ENCODE measurements around the gene BAZ1A.

The BAZ1A gene

GRCh38 chr14:34875031-34875922 lies at the start of gene BAZ1A:
BAZ1A (minus strand) TSS chr14:34875360; CDS start chr14:34874604, 756 bp downstream.
- DNase-seq = peak; percentile 50 to 71

- no peak for DNase-seq
Observed at GRCh38 chr14:34920339-34920738, 45.2 kb upstream of the BAZ1A start.

- no peak for DNase-seq
Observed at GRCh38 chr14:34913619-34914018, 38.5 kb upstream of the BAZ1A start.

- no peak for DNase-seq
Observed at GRCh38 chr14:34912966-34913365, 37.8 kb upstream of the BAZ1A start.

GRCh38 chr14:34912182-34912581 lies 37.0 kb upstream of the BAZ1A start:
- no peak for DNase-seq

GRCh38 chr14:34911209-34912150 lies 36.3 kb upstream of the BAZ1A start:
- no peak for DNase-seq

GRCh38 chr14:34906287-34906686 lies 31.1 kb upstream of the BAZ1A start:
- DNase-seq = no peak

GRCh38 chr14:34895277-34895676 lies 20.1 kb upstream of the BAZ1A start:
- DNase-seq = no peak

- no peak for DNase-seq
Observed at GRCh38 chr14:34890937-34891336, 15.8 kb upstream of the BAZ1A start.

GRCh38 chr14:34888186-34888585 lies 13.0 kb upstream of the BAZ1A start:
- no peak for DNase-seq

- DNase-seq = no peak
Observed at GRCh38 chr14:34883954-34884353, 8.8 kb upstream of the BAZ1A start.

- peak in 1 of 2 donors; percentile 67 for DNase-seq
Observed at GRCh38 chr14:34874386-34875030, 652 bp downstream of the BAZ1A start.

- DNase-seq = peak; percentile 85 to 91
Observed at GRCh38 chr14:34873589-34874385, 1.4 kb downstream of the BAZ1A start.

GRCh38 chr14:34872822-34873588 lies 2.2 kb downstream of the BAZ1A start:
- no peak for DNase-seq

GRCh38 chr14:34867199-34867598 lies 8.0 kb downstream of the BAZ1A start:
- DNase-seq = no peak

GRCh38 chr14:34865889-34866574 lies 9.1 kb downstream of the BAZ1A start:
- no peak for DNase-seq

- no peak for DNase-seq
Observed at GRCh38 chr14:34863844-34864243, 11.3 kb downstream of the BAZ1A start.

- no peak for DNase-seq
Observed at GRCh38 chr14:34858765-34859164, 16.4 kb downstream of the BAZ1A start.

- peak; percentile 26 to 51 for DNase-seq
Observed at GRCh38 chr14:34857689-34858449, 17.3 kb downstream of the BAZ1A start.

GRCh38 chr14:34853041-34853440 lies 22.1 kb downstream of the BAZ1A start:
- no peak for DNase-seq

Measured in CD4-positive, alpha-beta T cell treated with Interleukin-1 beta for 1 hour (primary cell).